COLO829 (cell line): ENCODE results near the gene XKR7.
"Not testable (repeated sequence)": the region's sequence is repeated elsewhere in the genome, so short reads cannot be mapped to it uniquely, and the experiment has no call there.

Experiments
- DNase-seq: peaks from one replicate; pipeline ENCODE4 v3.0.0; 2012; ENCODE audit warnings: low spot score

The XKR7 gene

GRCh38 chr20:32012159-32012688, 44.3 kb downstream of the XKR7 start:
- DNase-seq, result no peak

GRCh38 chr20:32013326-32013725, 45.4 kb downstream of the XKR7 start:
- no peak for DNase-seq

GRCh38 chr20:32017711-32018251, 49.8 kb downstream of the XKR7 start:
- no peak for DNase-seq

GRCh38 chr20:32018269-32019155, 50.6 kb downstream of the XKR7 start:
- peak; percentile 58 for DNase-seq

- no peak for DNase-seq
Measured at GRCh38 chr20:32019156-32019510, 51.2 kb downstream of the XKR7 start.

GRCh38 chr20:32019563-32020463, 51.9 kb downstream of the XKR7 start:
- DNase-seq, result no peak

GRCh38 chr20:32021091-32021490, 53.1 kb downstream of the XKR7 start:
- no peak for DNase-seq

- DNase-seq, result no peak
Measured at GRCh38 chr20:32024683-32025295, 56.8 kb downstream of the XKR7 start.

GRCh38 chr20:32027643-32028042, 59.7 kb downstream of the XKR7 start:
- DNase-seq, result no peak

- DNase-seq, result no peak
Measured at GRCh38 chr20:32028647-32029372, 60.9 kb downstream of the XKR7 start.

GRCh38 chr20:32029561-32029960, 61.6 kb downstream of the XKR7 start:
- no peak for DNase-seq

GRCh38 chr20:32031007-32031958, 63.3 kb downstream of the XKR7 start:
- peak; percentile 82 for DNase-seq

GRCh38 chr20:32033316-32033715, 65.4 kb downstream of the XKR7 start:
- DNase-seq, result no peak

GRCh38 chr20:32033721-32034120, 65.8 kb downstream of the XKR7 start:
- DNase-seq, result not testable (repeated sequence)

GRCh38 chr20:32034581-32035425, 66.9 kb downstream of the XKR7 start:
- no peak for DNase-seq

GRCh38 chr20:32035426-32035779, 67.5 kb downstream of the XKR7 start:
- no peak for DNase-seq

GRCh38 chr20:32036252-32036651, 68.3 kb downstream of the XKR7 start:
- DNase-seq, result no peak

GRCh38 chr20:32036716-32037485, 69.0 kb downstream of the XKR7 start:
- DNase-seq, result no peak

- DNase-seq, result no peak
Measured at GRCh38 chr20:32037929-32038328, 70.0 kb downstream of the XKR7 start.
